Right forelimb (tissue), 1 donor: ENCODE measurements around the gene PCGF3.
"Not testable (repeated sequence)": the region's sequence is repeated elsewhere in the genome, so short reads cannot be mapped to it uniquely, and the experiment has no call there.

Experiments used
- DNase-seq: peaks from one replicate; pipeline ENCODE4 v3.0.0-alpha.2; 2018

The PCGF3 gene

DNA sequence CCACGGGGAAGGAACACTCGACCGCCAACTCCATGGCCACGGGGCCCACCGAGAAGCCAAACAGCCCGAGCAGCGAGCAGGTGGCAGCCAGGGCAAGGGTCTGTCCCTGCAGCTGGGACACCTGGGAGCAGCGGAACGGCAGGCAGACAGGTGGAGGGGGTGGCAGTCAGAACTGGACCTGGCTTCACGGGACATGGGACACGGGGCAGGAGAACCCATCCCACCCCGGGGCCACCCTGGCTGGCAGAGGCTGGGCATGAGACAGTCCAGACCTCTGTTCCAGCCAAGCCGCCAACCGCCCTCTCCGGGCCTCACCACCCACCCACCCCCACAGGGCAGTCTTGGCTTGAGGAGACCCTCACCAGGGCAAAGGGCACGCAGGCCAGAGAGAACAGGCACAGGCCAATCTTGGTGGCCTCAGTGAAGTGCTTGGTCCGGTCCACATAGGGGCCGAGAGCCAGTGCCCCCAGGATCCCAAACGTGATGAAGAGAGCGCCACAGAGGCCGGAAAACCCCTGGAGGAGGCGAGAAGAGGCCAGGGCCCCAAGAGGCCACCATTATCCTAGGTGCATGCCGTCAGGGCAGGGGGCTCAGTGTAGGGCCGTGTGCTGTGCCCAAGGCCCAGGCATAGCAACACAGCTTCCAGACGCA is 22.3 kb upstream of the PCGF3 start:
- DNase-seq, result no peak

GRCh38 chr4:683982-684622 is 21.5 kb upstream of the PCGF3 start:
- DNase-seq, result peak; percentile 55

DNA sequence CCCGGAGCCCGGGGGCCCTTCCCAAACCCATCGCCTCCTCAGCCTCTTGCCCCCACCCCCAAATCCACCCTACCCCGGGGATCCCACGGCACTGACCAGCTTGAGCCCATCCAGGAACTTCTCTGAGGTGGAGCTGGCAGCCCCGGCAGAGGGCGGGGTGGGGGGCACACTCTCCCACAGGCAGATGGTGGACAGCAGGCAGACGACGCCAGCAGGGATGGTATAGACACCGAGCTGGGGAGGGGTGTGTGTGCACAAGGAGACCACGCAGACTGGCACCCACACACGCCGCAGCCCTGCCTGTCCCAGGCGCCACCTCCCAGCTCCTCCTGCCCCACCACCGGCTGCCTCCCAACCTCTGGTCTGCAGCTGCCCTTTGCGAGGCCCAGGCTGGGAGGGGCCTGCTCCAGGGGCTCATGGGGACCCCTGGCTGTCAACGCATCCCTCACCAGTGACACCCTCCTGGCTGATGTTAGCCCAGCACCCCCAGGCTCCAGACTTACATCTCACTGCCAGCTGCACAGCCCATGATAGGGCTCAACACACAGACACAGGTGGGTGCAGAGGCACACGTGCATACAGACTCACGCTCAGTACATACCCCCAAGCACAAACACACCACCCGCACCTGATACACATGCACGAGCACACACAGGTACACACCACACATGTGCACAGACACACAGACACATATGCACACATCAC is 20.9 kb upstream of the PCGF3 start:
- peak; percentile 46 for DNase-seq

- DNase-seq, result no peak
Measured at GRCh38 chr4:685679-686412, 19.8 kb upstream of the PCGF3 start.

DNA sequence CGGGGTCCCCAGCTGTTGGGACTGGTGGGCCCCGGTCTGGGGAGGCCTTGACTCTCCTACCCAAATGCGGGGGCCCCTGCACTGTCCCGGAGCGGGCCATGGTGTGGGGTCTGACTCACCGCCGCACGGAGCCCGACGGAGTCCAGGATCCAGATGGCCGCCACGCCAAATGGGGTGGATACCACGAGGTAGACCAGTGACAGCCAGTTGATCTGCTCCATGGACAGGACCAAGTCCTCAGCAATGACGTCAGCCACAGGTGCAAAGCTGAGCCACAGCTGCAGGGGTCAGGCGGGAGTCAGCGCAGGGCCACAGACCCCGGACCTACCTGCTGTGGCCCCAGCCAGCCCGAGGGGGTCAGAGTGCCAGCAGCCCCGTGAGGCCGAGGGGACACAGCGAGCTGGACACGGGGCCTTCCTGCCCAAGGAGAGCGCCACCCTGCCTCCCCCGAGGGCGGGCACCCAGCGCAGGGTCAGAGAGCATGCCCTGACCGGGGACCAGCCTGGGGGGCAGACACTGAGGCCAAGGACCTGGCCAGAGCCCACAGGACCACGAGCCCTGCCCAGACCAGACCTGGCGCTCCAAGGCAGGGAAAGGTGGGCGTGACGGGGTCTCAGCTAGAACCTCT is 19.1 kb upstream of the PCGF3 start:
- no peak for DNase-seq

DNA sequence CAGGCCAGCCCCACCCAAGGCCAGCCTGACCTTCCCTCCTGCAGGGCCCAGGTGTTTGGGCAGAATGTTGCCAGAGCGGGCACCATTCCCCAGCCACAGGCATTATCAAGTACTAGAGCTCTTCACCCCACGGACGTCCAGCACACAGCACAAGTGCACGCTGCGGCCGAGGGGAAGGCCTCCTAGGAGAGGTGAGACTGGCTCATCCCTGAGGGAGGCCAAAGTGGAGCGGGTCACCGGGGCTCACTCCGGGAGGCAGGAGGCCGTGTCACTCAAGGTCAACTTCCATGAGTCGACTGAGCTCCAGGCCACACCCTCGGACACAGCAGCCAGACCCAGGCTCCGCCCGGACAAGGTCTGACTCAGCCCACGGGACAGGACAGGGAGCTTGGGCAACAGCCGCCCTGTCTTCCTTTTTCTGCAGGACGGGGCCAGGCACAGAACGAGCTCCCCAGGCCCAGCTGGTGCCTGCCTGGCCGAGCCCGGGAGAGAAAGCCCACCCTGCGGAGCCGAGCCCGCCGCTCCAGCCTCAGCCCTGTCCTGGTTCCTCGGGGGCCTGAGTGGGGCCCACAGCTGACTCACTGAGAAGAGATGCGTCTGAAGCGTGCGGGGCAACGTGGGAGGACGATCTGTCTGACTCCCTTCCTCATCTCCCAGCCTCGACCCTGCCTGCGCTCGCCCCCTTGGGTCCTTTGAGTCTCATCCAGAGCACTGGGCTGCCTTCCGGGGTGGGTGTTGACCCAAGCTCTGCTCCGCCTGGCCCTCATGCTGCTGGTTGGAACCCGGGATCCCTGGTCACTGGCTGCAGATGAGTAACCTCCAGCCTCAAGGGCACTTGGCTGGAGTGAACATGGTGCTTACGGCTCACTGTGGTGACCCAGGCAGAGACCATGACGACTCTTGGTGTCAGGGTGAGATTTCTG is 18.3 kb upstream of the PCGF3 start:
- DNase-seq, result peak; percentile 62

DNA sequence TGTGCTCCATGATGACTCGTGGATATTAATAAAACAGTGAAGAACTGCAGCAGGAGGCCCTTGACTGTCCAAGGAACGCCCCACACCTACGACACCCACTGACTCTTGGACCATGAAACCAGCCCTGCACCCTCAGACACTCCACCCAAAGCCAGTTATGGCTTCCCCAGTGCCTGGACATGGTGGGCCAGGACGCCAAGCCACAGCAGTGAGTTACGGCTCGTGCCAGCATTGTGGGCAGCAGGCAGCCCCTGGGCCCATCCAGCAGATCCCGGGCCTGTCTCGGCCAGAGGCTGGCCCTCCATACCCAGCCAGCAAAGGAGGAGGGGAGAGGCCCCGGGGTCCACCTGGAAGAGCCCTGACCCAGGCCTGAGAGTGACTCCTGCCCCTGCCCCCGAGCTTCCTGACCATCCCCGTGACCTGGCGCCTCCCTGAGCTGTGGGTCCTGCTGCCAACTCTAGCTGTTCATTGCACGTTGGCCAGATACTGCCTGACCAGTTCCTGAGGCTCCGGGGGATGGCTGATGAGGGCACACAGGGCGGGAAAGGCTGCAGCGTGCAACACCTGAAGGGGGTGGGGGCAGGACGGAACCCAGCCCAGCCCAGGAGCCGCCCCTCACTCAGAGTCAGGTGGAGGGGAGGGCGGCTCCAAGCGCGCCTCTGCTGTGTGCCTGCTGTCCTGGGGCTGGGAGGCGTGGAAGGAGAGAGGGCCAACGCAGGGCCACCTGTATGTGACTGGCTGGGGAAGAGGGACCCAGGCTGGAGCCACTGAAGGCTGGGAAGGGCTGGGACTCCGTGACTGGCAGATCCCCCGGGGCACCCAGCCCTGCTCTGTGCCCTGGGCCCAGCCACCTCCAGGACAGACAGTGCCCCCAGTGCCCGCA is 17.4 kb upstream of the PCGF3 start:
- no peak for DNase-seq

DNA sequence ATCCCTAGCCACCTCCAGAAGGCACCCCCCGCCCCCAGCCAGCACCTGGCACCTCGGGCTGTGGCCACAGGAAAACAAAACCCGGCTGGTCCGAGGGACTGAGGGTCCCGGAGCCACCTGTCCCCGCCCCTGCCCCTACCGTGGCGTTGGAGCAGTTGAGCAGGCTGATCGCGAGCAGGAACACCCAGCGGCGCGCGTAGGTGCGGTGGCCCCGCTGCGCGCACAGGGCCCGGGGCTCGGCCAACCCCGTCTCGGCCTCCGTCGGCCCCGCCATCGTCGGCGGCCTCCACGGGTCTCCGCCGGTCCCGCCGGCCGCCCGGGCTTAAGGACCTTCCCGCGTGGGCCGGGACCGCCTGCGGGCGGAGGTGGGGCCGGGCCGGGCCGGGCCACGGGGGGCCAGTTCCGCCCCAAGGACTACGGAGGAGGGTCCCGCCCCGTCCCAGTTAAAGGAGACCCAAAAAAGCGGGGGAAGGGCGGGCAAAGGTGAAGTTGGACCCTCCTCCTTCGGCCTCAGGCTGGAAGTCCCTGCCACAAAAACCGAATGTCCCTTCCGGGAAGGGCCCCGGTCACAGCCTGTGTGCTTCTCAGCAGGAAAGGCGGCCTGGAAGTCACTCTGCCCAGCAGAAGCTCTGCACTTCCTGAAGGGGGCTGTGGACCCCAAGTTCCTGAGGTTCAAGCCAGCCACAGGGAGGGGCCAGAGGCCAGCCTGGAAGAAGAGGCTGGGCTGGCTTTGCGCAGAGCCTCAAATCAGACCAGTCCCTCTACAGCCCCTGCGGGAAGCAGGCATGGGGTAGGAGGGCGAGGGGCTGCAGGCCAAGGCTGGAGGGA is 16.6 kb upstream of the PCGF3 start, which contains the start of gene SLC49A3:
Gene SLC49A3, minus strand, starts transcription at position 298 of the 828 bp plus-strand sequence. Its CDS starts 24 bp downstream, at position 274.
- peak; percentile 59 for DNase-seq

- DNase-seq, result no peak
Measured at GRCh38 chr4:689723-690122, 15.9 kb upstream of the PCGF3 start.

- no peak for DNase-seq
Measured at GRCh38 chr4:692771-693554, 12.7 kb upstream of the PCGF3 start.

- DNase-seq, result not testable (repeated sequence)
Measured at GRCh38 chr4:694341-694940, 11.2 kb upstream of the PCGF3 start.

DNA sequence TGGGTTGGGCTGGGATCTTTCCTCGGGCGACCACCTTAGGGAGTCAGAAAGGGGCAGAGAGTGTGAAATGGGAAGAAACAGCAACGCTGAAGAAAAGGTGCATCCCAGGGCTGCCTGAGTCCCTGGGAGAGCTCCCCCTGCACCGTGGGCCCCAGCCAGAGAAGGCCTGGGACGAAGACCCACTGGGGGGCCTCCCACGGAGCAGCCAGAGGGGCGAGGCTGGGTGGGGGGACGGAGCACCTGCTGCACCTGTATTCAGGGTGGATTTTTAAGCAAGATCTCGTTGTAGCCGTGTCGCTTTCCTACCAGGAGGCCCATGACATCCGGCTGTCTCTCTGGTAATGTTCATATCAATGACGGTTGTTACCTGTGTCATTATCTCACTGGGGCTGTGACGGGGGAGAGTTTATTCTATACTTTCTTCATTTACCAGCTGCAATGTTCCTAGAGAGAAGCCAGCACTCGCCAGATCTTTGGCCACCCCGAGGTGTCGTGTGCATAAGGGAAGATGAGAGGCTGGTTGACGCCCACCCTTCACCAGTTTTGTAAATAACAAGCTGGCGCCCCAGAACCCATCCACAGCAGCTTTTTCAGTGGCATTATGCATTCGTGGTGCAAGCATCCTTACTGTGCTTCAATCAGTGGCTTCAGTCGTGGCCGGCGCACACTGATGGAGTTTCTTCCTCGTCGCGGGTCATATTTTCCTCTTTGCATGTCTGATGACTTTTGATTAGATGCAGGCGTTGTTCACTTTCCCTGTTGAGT is 5.6 kb upstream of the PCGF3 start:
- no peak for DNase-seq

GRCh38 chr4:700587-701264 is 4.9 kb upstream of the PCGF3 start:
- no peak for DNase-seq

GRCh38 chr4:702618-703048 is 3.0 kb upstream of the PCGF3 start:
- DNase-seq, result no peak

DNA sequence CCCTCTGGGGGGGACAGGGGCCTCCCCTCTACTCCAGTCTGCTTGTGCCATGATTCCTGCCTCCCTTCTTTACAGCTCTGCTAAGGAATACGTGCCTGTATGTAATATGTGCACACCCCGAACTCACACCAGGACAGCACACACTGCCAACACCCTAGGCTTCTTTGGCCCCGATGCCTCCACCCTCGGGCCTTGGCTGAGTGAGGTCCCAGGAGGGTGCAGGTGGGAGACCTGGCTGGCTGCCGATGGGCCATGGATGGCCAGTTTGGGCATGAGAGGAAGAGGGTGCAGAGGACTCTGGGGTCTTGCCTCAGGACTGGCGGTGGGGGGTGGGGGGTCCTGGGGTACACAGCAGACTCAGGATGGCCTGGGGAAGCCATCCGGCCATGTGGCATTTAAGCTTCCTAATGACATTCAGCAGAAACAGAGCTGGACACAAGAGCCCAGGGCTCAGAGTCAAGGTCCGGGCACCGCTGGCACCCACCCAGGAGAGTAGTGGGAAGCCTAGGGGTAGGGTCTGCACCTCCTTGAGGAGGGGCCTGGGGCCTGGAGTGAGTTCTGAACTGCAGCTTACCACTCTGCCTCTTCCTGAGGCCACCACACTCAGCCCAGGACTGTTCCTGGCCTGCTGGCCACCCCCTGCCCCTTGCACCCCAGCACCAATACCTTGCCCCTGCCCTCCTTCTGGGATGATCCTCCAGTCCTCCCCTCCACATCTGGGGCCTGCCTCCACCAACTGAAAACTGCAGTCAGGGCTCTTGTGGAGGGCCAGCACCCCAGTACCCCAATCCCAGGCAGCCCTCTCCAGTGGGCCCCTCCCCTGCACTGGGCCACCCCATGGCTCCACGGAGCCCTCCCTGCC is 2.1 kb upstream of the PCGF3 start:
- DNase-seq, result no peak
